HG03575 (cell line): ENCODE results near the gene RPUSD2.

ENCODE experiments used
- ATAC-seq: cut with Tn5 transposase; IDR thresholded peaks from one replicate; pipeline ENCODE4 v1.9.1; 2021; ENCODE audit not compliant: unreplicated experiment, insufficient number of reproducible peaks, low FRiP score; ENCODE audit errors: extremely low read depth

RPUSD2 gene

GRCh38 chr15:40598672-40599071 lies 29.6 kb downstream of the RPUSD2 start:
- ATAC-seq, result no peak

- ATAC-seq, result no peak
Measured at GRCh38 chr15:40600956-40601355, 31.9 kb downstream of the RPUSD2 start.

DNA sequence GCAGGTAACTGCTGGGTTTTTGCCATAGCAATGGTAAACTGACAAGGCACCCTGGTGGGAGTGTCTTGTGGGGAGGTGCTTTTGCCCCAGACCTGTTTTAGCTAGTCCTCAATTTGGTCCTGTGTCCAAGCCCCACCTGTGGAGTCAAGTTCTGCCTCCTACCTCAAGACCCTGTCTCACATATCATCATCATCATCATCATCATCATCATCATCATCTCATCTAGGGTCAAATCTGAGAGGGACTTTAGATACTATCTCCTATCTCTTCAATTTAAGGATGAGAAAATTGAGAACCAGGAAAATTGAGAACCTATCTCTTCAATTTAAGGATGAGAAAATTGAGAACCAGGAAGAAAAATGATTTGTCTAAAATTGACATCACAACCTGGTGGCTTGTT lies 34.8 kb downstream of the RPUSD2 start:
- no peak for ATAC-seq

GRCh38 chr15:40613080-40613479 lies 44.0 kb downstream of the RPUSD2 start:
- ATAC-seq, result no peak

DNA sequence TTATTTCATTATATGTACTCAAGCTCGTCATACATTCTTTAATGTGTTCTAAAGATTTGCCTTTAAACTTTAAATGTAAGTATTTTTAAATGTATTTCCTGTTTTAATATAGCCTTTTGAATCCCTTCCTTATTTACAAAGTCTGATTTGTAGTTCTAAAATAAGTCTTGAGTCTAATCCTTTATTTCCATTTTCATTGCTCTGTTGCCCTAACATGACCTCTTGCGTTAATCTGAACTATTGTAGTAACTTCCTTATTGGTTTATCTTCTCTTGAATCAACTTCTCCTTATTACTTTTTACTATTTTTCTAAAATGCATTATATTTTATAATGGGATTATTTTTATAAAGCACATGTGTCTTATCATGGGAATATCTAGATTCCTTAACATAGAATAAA lies 48.9 kb downstream of the RPUSD2 start:
- no peak for ATAC-seq

DNA sequence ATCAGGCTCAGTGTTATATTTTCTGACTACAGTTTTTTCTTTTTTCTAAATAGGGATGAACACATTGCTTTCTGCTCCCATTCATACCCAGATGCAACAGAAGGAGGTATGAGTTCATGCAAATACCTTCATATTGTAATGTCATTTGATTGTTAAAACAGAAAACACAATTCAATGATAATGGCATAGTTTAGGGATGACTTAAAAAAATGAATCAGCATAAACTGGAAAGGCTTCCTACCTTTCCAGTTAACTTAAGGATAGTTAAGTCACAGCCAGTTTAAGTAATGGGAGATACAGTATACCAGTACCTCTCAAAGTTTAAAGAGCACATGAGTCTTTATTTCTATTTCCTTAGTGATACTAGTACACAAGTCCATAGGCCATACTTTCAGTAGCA lies 49.8 kb downstream of the RPUSD2 start:
- ATAC-seq, result no peak

DNA sequence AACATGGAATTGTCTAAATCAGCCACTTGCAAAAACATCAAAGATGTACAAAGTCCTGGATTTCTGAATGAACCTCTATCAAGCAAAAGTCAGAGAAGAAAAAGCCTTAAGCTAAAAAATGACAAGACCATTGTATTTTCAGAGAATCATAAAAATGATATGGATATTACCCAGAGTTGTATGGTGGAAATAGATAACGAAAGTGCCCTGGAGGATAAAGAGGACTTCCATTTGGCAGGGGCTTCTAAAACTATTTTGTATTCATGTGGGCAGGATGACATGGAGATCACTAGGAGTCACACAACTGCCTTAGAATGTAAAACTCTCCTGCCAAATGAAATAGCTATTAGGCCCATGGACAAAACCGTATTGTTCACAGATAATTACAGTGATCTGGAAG lies 54.3 kb downstream of the RPUSD2 start:
- ATAC-seq, result no peak
